ENCODE results near the gene RIMBP2. TPM values are rescaled to one million over a fixed set of nuclear protein-coding genes. Genes with fewer than 3 reads are reported as not detected.

Gene RIMBP2
- total and polyA plus RNA-seq, 9 of the 15 experiments (the other 6 are each of a cell fraction or from before 2014, with no cell fraction given), result not detected

- TF ChIP-seq CAMTA2 (CRISPR knock-in tag; conservative IDR thresholded peaks at IDR 0.05), result no peak
- no peak for TF ChIP-seq ZNF253 (CRISPR knock-in tag; conservative IDR thresholded peaks at IDR 0.05)
- TF ChIP-seq PCBP2 (IDR thresholded peaks at IDR 0.05; ENCODE audit: low read depth, low read length, poor library complexity, severe bottlenecking), result no peak
- TF ChIP-seq ZNF76 (CRISPR knock-in tag; IDR thresholded peaks at IDR 0.05; ENCODE audit: borderline replicate concordance), result no peak
- no peak for TF ChIP-seq PYGO2 (tag; IDR thresholded peaks at IDR 0.05)
- TF ChIP-seq THRB (CRISPR knock-in tag; conservative IDR thresholded peaks at IDR 0.05), result no peak
- TF ChIP-seq ZBTB40 (IDR thresholded peaks at IDR 0.05), result no peak
- TF ChIP-seq ZBTB40 (CRISPR knock-in tag; IDR thresholded peaks at IDR 0.05), result no peak
- no peak for TF ChIP-seq POLR2G (IDR thresholded peaks at IDR 0.05; ENCODE audit: low read depth, low read length)
- TF ChIP-seq PHF20 (IDR thresholded peaks at IDR 0.05; ENCODE audit: partially characterized antibody), result no peak
- no peak for TF ChIP-seq HES1 (IDR thresholded peaks at IDR 0.05; ENCODE audit: low read depth)
Observed at GRCh38 chr12:130435331-130435730, 280.8 kb downstream of the RIMBP2 start (continued).

Data from K562 (cell line).